ENCODE data around the gene GZMA.

- TF ChIP-seq CTCF (IDR thresholded peaks at IDR 0.05) = no peak
- TF ChIP-seq EZH2 (IDR thresholded peaks at IDR 0.05; ENCODE audit: borderline replicate concordance, insufficient read depth, low read depth, low read length, poor library complexity, severe bottlenecking) = no peak
These were observed 20.9 kb upstream of the GZMA start for GRCh38 chr5:55081541-55081940.
